Measurements from ENCODE around the gene EIF2B5. TPM values are rescaled to one million over a fixed set of nuclear protein-coding genes. Genes with fewer than 3 reads are reported as not detected.

Gene EIF2B5
- total RNA-seq, 1 experiment from 2014 or later: 70.1 TPM

GRCh38 chr3:184173374-184173722, 38.2 kb downstream of the EIF2B5 start:
- DNase-seq (ENCODE audit: low spot score): no peak

GRCh38 chr3:184174284-184174645, 39.1 kb downstream of the EIF2B5 start:
- no peak for DNase-seq (ENCODE audit: low spot score)

GRCh38 chr3:184174646-184175492, 39.7 kb downstream of the EIF2B5 start, which contains the start of gene AP2M1:
Gene AP2M1, plus strand, starts transcription at chr3:184174855. Its CDS starts 2,139 bp downstream, at chr3:184176994.
- peak; percentile 99 for DNase-seq (ENCODE audit: low spot score)

GRCh38 chr3:184175506-184175905, 40.3 kb downstream of the EIF2B5 start:
- no peak for DNase-seq (ENCODE audit: low spot score)

GRCh38 chr3:184175981-184176376, 40.8 kb downstream of the EIF2B5 start:
- no peak for DNase-seq (ENCODE audit: low spot score)

- peak; percentile 93 for DNase-seq (ENCODE audit: low spot score)
These were observed 41.5 kb downstream of the EIF2B5 start for GRCh38 chr3:184176377-184177330.

- no peak for DNase-seq (ENCODE audit: low spot score)
These were observed 42.2 kb downstream of the EIF2B5 start for GRCh38 chr3:184177331-184177731.

- DNase-seq (ENCODE audit: low spot score): no peak
These were observed 42.7 kb downstream of the EIF2B5 start for GRCh38 chr3:184177767-184178306.

GRCh38 chr3:184178521-184179138, 43.5 kb downstream of the EIF2B5 start:
- DNase-seq (ENCODE audit: low spot score): no peak

- no peak for DNase-seq (ENCODE audit: low spot score)
These were observed 45.0 kb downstream of the EIF2B5 start for GRCh38 chr3:184180165-184180564.

- no peak for DNase-seq (ENCODE audit: low spot score)
These were observed 46.4 kb downstream of the EIF2B5 start for GRCh38 chr3:184181596-184181995.

- no peak for DNase-seq (ENCODE audit: low spot score)
These were observed 48.5 kb downstream of the EIF2B5 start for GRCh38 chr3:184183679-184184078.

GRCh38 chr3:184184546-184185230, 49.5 kb downstream of the EIF2B5 start:
- no peak for DNase-seq (ENCODE audit: low spot score)

- peak; percentile 99 for DNase-seq (ENCODE audit: low spot score)
These were observed 50.5 kb downstream of the EIF2B5 start for GRCh38 chr3:184185461-184186183.

GRCh38 chr3:184186184-184186901, 51.2 kb downstream of the EIF2B5 start, which contains the start of gene ABCF3:
Gene ABCF3, plus strand, starts transcription at chr3:184186199. Its CDS starts 9 bp downstream, at chr3:184186208.
- DNase-seq (ENCODE audit: low spot score): no peak

- DNase-seq (ENCODE audit: low spot score): no peak
These were observed 51.7 kb downstream of the EIF2B5 start for GRCh38 chr3:184186902-184187207.

GRCh38 chr3:184188080-184188479, 52.9 kb downstream of the EIF2B5 start:
- no peak for DNase-seq (ENCODE audit: low spot score)

GRCh38 chr3:184189421-184189820, 54.3 kb downstream of the EIF2B5 start:
- no peak for DNase-seq (ENCODE audit: low spot score)

GRCh38 chr3:184192889-184193288, 57.7 kb downstream of the EIF2B5 start:
- DNase-seq (ENCODE audit: low spot score): no peak

- no peak for DNase-seq (ENCODE audit: low spot score)
These were observed 58.9 kb downstream of the EIF2B5 start for GRCh38 chr3:184193991-184194539.
